Activated T-cell treated with anti-CD3 and anti-CD28 coated beads for 4 hours (primary cell): ENCODE measurements around the gene DNAI1.

Experiments used
- DNase-seq: peaks from one replicate; pipeline ENCODE4 v3.0.0-alpha.2; 2020

The DNAI1 gene

DNA sequence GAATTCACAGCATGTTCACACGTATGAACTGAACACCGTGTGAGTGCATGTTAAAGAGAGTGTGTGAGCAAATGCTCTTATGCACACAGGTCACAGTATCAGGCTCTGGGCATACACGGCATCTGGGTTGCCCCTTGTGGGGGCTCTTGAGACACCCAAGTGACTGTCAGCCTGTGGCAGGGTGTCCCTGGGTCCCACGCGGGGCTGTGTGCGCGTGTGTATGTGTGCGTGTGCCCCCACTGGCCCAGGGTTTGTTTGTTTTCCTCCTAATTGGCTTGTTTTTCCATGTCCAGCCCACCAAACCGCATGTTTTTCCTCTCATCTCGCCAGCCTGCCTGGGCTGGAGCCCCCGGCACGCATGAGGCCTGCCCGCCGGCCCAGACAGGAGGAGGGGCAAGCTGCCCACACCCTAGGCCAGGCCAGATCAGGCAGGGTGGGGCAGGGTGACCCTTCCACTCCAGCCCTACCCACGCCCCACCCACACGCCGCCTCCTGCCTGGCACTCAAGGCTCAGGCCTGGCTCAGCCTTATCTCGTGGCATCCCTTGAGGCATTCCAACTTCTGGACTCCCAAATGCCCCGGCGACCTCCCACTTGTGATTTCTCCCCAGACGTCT is 102.1 kb downstream of the DNAI1 start:
- no peak for DNase-seq

DNA sequence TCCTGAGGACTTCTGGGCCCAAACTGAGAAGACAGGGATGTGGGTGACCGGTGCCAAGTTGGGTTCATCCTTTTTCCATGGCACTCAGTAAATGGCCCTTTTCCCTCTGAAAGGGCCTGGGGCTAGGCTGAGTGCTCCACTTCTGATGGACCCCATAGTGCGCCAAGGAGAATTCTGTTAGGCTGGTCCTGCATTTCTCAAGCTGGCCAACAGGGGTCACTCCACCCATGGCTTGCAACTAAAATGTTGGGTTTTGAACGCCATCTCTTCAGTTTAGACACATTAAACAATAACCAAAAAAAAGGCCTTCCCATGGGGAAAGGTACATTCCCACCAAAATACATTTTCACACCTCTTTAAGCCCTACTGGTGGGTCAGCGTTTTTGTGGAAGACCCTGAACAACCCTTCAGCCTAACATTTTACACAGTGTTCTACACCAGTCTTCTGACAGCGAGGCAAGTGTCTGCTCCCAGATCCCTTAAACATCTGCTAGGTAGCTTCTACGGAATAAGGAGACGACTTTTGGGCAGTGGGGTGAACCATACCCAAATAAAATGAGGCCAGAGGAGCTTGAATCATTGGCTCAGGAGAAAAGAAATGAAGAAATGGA is 103.6 kb downstream of the DNAI1 start:
- no peak for DNase-seq

DNA sequence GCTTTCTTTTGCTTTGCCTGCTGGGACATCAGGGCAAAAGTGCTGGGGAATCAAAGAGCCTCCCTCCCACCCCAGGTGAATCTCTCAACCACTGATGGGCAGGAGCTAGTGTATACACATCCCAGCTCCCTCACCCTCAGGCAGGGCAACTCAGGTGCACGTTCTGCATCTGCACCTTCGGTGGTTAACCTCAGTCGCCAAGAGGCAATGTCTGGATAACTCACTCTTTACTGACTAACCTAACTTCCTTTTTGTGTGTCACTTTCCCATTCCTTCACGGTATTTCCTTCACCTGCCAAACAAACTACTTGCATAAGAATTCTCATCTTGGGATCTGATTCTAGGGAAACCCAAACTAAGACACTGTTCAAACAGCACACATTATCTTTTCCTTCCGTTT is 104.7 kb downstream of the DNAI1 start:
- DNase-seq: no peak

DNA sequence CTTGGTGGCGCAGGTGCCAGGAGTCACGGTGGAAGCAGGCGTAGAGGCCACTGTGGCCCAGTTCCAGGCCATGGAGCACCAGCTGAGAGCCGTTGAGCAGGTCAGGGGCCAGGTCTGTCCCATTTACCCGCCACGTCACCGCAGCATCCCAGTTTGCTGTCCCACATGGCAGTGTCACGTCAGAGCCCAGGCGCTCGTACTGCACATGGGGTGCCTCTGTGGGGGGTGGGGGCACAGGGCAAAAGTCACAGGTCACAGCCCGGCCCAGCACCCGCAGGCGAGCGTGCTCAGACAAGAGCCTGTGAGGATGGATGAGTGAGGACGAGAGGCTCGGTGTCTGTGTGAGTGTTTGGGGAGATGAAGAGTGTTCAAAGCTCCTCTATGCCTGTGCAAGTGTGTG is 106.0 kb downstream of the DNAI1 start:
- DNase-seq: no peak

DNA sequence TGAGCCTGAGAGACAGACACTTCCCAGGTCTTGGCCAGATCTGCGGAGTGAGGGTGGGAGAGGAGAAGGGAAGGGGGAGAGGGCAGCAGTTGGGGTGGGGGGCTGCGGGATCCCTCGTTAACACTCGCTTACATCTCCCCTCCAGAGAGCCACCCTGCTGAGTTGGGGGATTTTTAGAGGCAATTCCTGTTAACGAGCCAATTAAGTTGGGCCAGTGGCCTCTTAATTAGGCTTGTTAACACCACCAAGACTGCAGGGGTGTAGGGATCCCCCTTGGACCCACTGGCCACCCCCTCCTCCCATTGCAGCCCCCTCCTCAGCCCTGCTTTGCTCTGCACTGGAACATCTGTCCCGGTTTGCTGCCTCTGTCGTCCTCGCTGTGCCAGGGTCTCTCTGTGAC is 107.3 kb downstream of the DNAI1 start:
- no peak for DNase-seq

DNA sequence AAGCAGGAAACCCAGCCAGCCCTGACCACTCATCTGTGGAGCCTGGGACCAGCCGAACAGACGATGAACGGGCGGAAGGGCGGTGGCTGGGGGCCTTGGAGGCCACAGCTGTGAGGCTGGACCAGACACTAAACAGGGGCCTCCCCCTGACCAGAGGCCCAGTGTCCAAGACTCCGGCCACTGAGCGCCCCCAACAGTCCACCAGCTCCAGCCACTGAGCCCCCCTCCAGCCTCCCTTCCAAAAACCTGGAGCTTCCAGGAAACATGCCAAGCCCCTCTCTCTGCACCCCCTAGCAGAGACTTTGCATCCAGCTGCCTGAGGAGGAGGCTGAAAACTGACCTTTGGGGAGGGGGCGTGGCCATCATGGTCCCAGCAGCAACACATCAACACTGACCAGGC is 107.7 kb downstream of the DNAI1 start:
- no peak for DNase-seq

DNA sequence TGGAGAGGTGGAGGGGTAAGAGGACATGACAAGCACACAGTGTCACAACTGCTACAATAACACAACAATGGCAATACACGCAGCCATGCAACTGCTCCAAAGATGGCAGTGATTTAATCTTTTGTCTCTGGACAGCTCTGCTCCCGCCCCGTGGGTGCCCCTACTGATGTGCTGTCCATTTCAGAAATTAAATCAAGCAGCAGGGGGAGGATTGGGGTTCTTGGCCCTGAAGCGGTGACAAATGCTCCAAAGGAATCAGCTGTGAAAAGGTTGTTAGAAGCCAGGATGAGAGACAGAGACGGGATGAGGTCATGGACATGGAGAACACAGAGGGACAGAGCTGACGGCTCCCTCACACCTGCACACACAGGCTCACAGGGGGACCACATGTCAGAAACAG is 108.4 kb downstream of the DNAI1 start:
- DNase-seq: no peak

DNA sequence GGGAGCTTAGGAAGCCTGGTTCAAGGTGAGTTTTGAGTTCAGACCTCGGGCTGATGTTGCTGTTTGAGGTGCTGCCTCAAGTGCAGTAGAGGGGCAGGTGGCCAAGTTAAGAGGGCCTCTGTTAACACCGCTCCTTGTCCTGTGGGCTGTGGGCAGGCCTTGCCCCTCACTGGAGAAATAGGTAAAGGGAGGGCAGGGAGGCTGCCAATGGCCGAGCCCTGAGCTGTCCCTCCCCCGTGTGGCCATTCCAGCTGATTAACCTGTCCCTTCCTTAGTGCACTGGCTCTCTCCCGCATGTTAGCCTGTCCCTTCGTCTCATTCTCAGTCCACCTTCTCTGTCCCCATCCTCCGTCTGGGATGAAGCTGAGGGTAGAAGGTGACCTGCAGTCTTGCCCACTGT is 109.5 kb downstream of the DNAI1 start:
- DNase-seq: no peak

DNA sequence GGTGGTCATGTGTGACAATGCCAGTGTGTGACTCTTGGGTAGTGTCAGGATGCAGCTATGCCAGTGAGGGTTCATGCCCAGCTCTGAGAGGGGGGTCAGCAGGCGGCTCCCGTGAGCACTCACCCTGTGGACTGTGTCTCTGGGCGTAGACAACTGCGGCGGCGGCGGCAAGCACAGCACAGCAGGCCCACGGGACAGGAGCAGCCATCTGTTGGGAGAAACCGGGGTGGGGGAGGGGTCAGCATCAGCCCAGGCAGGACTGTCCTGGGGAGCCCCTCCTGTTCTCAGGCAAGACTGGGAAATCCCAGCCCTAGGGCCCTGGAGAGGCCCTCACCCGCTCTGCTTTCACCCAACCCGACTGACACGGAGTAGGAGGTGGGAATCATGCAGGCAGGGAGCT is 110.2 kb downstream of the DNAI1 start:
- no peak for DNase-seq

DNA sequence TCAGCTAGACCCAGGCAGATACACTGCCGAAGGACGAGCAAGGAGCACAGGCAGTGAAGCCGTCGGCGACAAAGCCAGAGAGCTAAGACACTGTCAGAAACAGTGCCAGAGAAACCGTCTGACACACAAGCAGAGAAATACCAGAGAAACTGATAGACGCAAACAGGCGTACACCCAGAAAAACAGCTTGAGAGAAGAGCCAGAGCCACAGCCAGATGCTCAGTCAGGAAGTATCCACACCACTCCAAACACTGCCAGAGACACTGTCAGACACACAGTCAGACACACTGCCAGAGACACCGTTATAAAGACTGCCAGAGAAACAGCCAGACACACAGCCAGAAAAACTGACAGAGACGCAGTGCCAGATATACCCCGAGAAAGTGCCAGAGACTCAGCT is 111.8 kb downstream of the DNAI1 start:
- DNase-seq: no peak
